Breast epithelium (tissue), 4 donors: ENCODE measurements around the gene EPHA2. TPM values are rescaled to one million over a fixed set of nuclear protein-coding genes. Genes with fewer than 3 reads are reported as not detected.

Experiments
- DNase-seq, 2 donors: peaks; one replicate each; pipeline ENCODE4 v3.0.0-alpha.2; 2019; ENCODE audit warnings: low spot score in 2 of 2
- H3K27ac ChIP-seq, 2 donors: fragments of 200-600 bp; sonication (generic) in 1 of 2; one replicate each; pipeline ENCODE4 v1.5.1; 2016 to 2019; ENCODE audit warnings: mild to moderate bottlenecking in 1 of 2
- H3K27me3 ChIP-seq, 2 donors: fragments of 200-600 bp; sonication (generic) in 1 of 2; one replicate each; pipeline versions ENCODE4 v1.5.1 to v1.6.0; 2017 to 2019; ENCODE audit warnings: control low read depth in 1 of 2, mild to moderate bottlenecking in 1 of 2
- H3K36me3 ChIP-seq: fragments of 200-600 bp; one replicate; pipeline ENCODE4 v1.5.1; 2019
- H3K4me1 ChIP-seq, 2 donors: fragments of 200-600 bp; sonication (generic); one replicate each; pipeline ENCODE4 v1.5.1; 2016 to 2019; ENCODE audit warnings: control low read depth in 1 of 2
- H3K4me3 ChIP-seq, 3 donors: fragments of 200-600 bp; sonication (generic); 1 replicate in 2 of 3; 2 replicates in 1 of 3; pipeline ENCODE4 v1.5.1; 2016 to 2019; ENCODE audit warnings: mild to moderate bottlenecking in 3 of 3, moderate library complexity in 2 of 3
- H3K9me3 ChIP-seq, 2 donors: fragments of 200-600 bp; sonication (generic) in 1 of 2; one replicate each; pipeline ENCODE4 v1.5.1; 2016 to 2019; ENCODE audit warnings: control low read depth in 1 of 2
- POLR2A ChIP-seq: fragments of 450-650 bp; IDR thresholded peaks from one replicate; pipeline ENCODE4 v1.6.1; 2016; ENCODE audit warnings: antibody characterized with exemption, mild to moderate bottlenecking, moderate library complexity
- POLR2AphosphoS5 ChIP-seq, 3 donors: sonication (generic); formaldehyde crosslinking; IDR thresholded peaks; one replicate each; pipeline ENCODE4 v1.6.1; 2017; ENCODE audit warnings: antibody characterized with exemption in 3 of 3
- intact Hi-C: fragments of 100-400 bp; cut with DNase I; formaldehyde crosslinking; loops from one replicate; pipeline ENCODE4 v1.15.1; 2023; ENCODE audit warnings: low total_unique reads
- total RNA-seq, 3 donors: library from RNA; depleted of rRNA; stranded (reverse); fragments of >200 nt; gene quantifications; one replicate each; pipeline ENCODE4 v1.1.0, GENCODE V29; 2016
- TF ChIP-seq, protein P1 (sequence below), 3 donors: fragments of 450-650 bp; IDR thresholded peaks; one replicate each; pipeline ENCODE4 v1.5.1; 2016 to 2017; ENCODE audit warnings: antibody characterized with exemption in 3 of 3, mild to moderate bottlenecking in 3 of 3, moderate library complexity in 3 of 3

Gene EPHA2
- total RNA-seq, 3 donors from 2014 or later, result 5.8 to 18.4 (median 16.7) TPM

DNA sequence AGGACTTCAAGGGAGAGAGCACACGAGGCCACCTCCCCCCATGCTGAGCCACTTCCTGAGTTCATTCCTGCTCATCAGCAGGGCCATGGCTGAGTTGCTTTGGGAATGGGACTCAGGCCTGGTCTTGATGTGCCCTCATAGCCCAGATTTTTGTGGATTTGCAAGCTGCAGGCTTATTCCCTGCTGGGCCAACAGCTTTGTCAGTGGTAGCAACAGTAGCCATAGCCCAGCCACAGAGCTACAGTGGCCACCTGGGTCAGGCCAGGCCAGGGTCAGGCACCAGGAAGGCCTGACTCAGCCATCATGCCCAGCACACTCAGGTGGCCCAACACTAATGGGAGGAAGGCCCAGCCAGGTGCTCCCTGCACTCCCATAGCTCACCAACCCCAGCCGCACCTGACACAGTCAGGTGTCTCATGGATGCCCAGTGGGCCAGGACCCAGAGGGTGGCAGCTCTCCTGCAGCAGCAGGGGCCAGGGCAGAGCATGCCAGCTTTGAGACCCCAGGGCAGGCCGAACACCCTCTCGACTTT is 33.5 kb downstream of the EPHA2 start:
- peak in 1 of 2 donors; percentile 52 for DNase-seq
- intact Hi-C loops, result no loop called here
- Histone ChIP-seq H3K9me3 (no peaks in the 10 kb centered on the region), H3K4me3 (no peak overlapping the region), H3K4me1 (no peaks in the 10 kb centered on the region), H3K36me3 (no peaks in the 10 kb centered on the region), H3K27me3 (no peaks in the 10 kb centered on the region), H3K27ac (peak overlapping the region; percentile 58 to 69)
- no peak for TF ChIP-seq POLR2AphosphoS5 (IDR thresholded peaks at IDR 0.05)
- no peak for TF ChIP-seq POLR2A
- TF ChIP-seq, protein P1, sequence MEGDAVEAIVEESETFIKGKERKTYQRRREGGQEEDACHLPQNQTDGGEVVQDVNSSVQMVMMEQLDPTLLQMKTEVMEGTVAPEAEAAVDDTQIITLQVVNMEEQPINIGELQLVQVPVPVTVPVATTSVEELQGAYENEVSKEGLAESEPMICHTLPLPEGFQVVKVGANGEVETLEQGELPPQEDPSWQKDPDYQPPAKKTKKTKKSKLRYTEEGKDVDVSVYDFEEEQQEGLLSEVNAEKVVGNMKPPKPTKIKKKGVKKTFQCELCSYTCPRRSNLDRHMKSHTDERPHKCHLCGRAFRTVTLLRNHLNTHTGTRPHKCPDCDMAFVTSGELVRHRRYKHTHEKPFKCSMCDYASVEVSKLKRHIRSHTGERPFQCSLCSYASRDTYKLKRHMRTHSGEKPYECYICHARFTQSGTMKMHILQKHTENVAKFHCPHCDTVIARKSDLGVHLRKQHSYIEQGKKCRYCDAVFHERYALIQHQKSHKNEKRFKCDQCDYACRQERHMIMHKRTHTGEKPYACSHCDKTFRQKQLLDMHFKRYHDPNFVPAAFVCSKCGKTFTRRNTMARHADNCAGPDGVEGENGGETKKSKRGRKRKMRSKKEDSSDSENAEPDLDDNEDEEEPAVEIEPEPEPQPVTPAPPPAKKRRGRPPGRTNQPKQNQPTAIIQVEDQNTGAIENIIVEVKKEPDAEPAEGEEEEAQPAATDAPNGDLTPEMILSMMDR (IDR thresholded peaks at IDR 0.05), result no peak

DNA sequence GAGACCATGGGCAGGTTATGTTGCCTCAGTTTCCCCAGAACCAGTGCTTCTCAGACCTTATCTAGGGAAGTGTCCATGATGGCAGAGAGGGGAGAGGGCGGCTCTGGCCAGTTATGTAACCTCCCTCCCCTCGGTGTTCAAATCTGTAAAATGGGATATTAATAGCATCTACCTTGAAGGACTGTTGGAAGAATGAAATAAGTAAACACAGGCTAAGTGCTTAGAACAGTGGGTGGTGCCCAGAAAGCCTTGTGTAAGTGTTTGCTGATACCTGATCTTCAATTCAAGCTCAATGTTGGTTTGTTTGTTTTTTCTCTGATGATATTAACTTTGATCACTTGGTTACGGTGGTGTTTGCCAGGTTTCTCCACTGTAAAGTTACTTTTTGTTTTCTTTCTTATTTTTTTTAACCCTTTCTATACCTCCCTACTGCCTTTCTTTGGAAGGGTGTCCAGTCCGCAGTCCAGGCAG is 34.9 kb downstream of the EPHA2 start:
- Histone ChIP-seq H3K36me3 (no peaks in the 10 kb centered on the region), H3K27ac (peak overlapping the region in 1 of 2 donors; percentile 38), H3K27me3 (no peaks in the 10 kb centered on the region), H3K9me3 (no peaks in the 10 kb centered on the region), H3K4me3 (no peak overlapping the region), H3K4me1 (no peaks in the 10 kb centered on the region)
- TF ChIP-seq POLR2A (no peak), POLR2AphosphoS5 (IDR thresholded peaks at IDR 0.05) (no peak)
- TF ChIP-seq, protein P1 (IDR thresholded peaks at IDR 0.05), result no peak
- intact Hi-C loops, result no loop called here
- DNase-seq, result no peak

DNA sequence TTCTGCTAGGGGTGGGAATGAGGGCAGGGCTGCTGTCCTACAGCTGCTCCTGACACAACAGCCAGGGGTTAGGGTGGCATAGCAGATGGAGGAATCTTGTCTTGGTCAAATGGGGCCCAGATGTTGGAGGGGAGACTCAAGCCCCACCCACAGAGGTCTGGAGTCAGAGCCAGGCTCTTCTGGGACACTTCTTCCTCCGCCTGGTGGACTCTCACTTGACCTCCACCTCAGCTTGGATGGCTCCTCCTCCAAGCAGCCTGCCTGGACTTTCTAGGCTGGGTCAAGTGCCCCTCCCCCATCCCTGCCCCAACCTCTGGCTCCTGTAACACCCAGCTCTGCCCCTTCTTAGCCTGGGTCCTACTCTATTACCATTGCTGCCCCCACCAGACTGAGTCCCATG is 35.5 kb downstream of the EPHA2 start:
- Histone ChIP-seq H3K9me3 (no peaks in the 10 kb centered on the region), H3K4me1 (no peaks in the 10 kb centered on the region), H3K27ac (peak overlapping the region in 1 of 2 donors; percentile 38), H3K4me3 (no peak overlapping the region), H3K36me3 (no peaks in the 10 kb centered on the region), H3K27me3 (no peaks in the 10 kb centered on the region)
- no peak for TF ChIP-seq POLR2A
- no peak for TF ChIP-seq POLR2AphosphoS5 (IDR thresholded peaks at IDR 0.05)
- TF ChIP-seq, protein P1 (IDR thresholded peaks at IDR 0.05), result no peak
- no peak for DNase-seq
- intact Hi-C loops, result no loop called here

DNA sequence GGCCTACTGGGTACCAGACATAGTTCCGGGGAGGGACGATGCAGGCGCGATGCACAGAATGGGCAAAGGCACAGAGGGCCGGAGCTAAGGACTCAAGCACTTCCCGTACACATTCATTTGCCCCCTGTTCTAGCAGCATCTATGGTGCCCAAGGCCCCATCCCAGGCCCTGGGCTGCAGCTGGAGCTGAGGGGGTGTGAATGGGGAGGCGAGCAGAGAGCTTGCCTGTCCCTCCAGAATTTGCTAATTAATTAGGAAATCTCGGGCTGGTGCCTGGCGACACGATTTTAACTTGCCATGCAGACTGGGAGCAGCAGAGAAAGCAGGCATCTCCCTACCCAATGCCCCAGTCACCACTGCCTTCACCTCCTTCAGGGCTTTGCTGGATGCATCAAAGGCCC is 35.9 kb downstream of the EPHA2 start:
- no peaks in the 10 kb centered on the region for H3K36me3 ChIP-seq
- DNase-seq, result no peak
- no peaks in the 10 kb centered on the region for H3K9me3 ChIP-seq
- H3K27me3 ChIP-seq, result no peaks in the 10 kb centered on the region
- TF ChIP-seq, protein P1 (IDR thresholded peaks at IDR 0.05), result no peak
- TF ChIP-seq POLR2A (no peak), POLR2AphosphoS5 (IDR thresholded peaks at IDR 0.05) (no peak)
- H3K27ac ChIP-seq, result no peak overlapping the region
- no peak overlapping the region for H3K4me3 ChIP-seq
- intact Hi-C loops, result no loop called here
- H3K4me1 ChIP-seq, result no peaks in the 10 kb centered on the region

DNA sequence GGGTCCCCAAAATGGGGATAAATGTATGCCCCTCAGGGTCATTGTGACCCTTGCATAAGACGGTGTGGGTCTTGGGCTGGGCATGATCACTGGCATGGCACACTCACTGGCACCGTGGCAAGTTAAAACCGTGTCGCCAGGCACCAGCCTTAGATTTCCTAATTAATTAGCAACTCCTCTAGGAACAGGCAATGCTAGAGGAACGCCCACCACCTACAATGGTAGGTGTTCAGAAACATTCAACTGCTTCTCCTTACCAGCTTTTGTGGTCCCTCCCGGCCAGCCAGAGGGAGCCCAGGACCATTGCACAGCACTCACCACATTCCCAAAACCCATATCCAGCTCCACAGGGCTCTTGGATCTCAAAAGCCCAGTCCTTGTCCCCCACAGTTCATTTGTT is 36.4 kb downstream of the EPHA2 start:
- no peak for DNase-seq
- Histone ChIP-seq H3K4me1 (no peaks in the 10 kb centered on the region), H3K27ac (no peak overlapping the region), H3K36me3 (no peaks in the 10 kb centered on the region), H3K27me3 (no peaks in the 10 kb centered on the region), H3K9me3 (no peaks in the 10 kb centered on the region), H3K4me3 (no peak overlapping the region)
- TF ChIP-seq POLR2AphosphoS5 (IDR thresholded peaks at IDR 0.05) (no peak), POLR2A (no peak)
- TF ChIP-seq, protein P1 (IDR thresholded peaks at IDR 0.05), result no peak
- intact Hi-C loops, result no loop called here
